OCI-LY7 (cell line): ENCODE data around the gene PPP1R9A. TPM values are rescaled to one million over a fixed set of nuclear protein-coding genes. Genes with fewer than 3 reads are reported as not detected.

Experiments used
- BruUV-seq: library from RNA; stranded (reverse); fragments of 400-500 nt; replicated peaks from 2 replicates; lab custom pipeline; 2021; lab: Mats Ljungman, UMichigan
- CTCF ChIA-PET: fragments of 300-600 bp; sonication (Branson Sonifier 250); formaldehyde crosslinking; loops from one replicate; lab custom pipeline; 2022; ENCODE audit warnings: antibody characterized with exemption; ENCODE audit not compliant: unreplicated experiment; lab: Charles Lee
- POLR2A ChIA-PET: fragments of 300-600 bp; sonication (Branson Sonifier 250); formaldehyde crosslinking; loops from one replicate; lab custom pipeline; 2022; ENCODE audit warnings: antibody characterized with exemption; lab: Charles Lee
- DNase-seq: peaks from one replicate; pipeline ENCODE4 v3.0.0-alpha.2; 2015; ENCODE audit warnings: low spot score
- H2AFZ ChIP-seq: fragments of 200-600 bp; sonication (generic), shearing (Covaris generic); 2 replicates; pipeline ENCODE4 v1.6.1; 2014; ENCODE audit warnings: mild to moderate bottlenecking, antibody characterized with exemption, low read length, moderate library complexity
- H3K27ac ChIP-seq: fragments of 200-600 bp; sonication (generic); 2 replicates; pipeline ENCODE4 v1.5.1; 2014; ENCODE audit warnings: mixed run types, low read depth, mild to moderate bottlenecking, moderate library complexity, low read length, inconsistent platforms; ENCODE audit not compliant: poor library complexity, severe bottlenecking
- H3K36me3 ChIP-seq: fragments of 200-600 bp; sonication (generic); 2 replicates; pipeline ENCODE4 v1.6.1; 2014; ENCODE audit warnings: mild to moderate bottlenecking, antibody characterized with exemption, low read length, moderate library complexity, mixed read lengths; ENCODE audit not compliant: insufficient read depth
- H3K4me1 ChIP-seq: fragments of 200-600 bp; sonication (generic); 2 replicates; pipeline ENCODE4 v1.5.1; 2014; ENCODE audit warnings: mild to moderate bottlenecking, low read length; ENCODE audit not compliant: insufficient read depth, poor library complexity, severe bottlenecking
- H3K4me2 ChIP-seq: fragments of 200-600 bp; sonication (generic); 2 replicates; pipeline ENCODE4 v1.6.1; 2014; ENCODE audit warnings: mild to moderate bottlenecking, low read length
- H3K4me3 ChIP-seq: fragments of 200-600 bp; sonication (generic); 2 replicates; pipeline ENCODE4 v1.5.1; 2014; ENCODE audit warnings: mild to moderate bottlenecking, low read depth, low read length; ENCODE audit not compliant: poor library complexity, severe bottlenecking
- H3K79me2 ChIP-seq: fragments of 200-600 bp; sonication (generic); 2 replicates; pipeline ENCODE4 v1.6.1; 2016; ENCODE audit warnings: low read depth, mild to moderate bottlenecking, low read length, moderate library complexity, mixed read lengths; ENCODE audit not compliant: insufficient read depth
- H3K9me2 ChIP-seq: fragments of 200-600 bp; sonication (generic); 2 replicates; pipeline ENCODE4 v1.6.1; 2016; ENCODE audit warnings: mild to moderate bottlenecking, low read length, mixed read lengths; ENCODE audit not compliant: insufficient read depth
- H3K9me3 ChIP-seq: fragments of 200-600 bp; sonication (generic); 2 replicates; pipeline ENCODE4 v1.6.1; 2014; ENCODE audit warnings: mild to moderate bottlenecking, mixed run types, low read length, mixed read lengths
- H4K20me1 ChIP-seq: fragments of 200-600 bp; sonication (generic); 2 replicates; pipeline ENCODE4 v1.6.1; 2014; ENCODE audit warnings: mild to moderate bottlenecking, antibody characterized with exemption, low read length, moderate library complexity, mixed read lengths; ENCODE audit not compliant: insufficient read depth
- CTCF ChIP-seq: fragments of 200-600 bp; sonication (generic); conservative IDR thresholded peaks from 2 replicates; pipeline ENCODE4 v1.5.1; 2014; ENCODE audit warnings: mild to moderate bottlenecking, antibody characterized with exemption, low read length, moderate library complexity, mixed read lengths
- EZH2phosphoT487 ChIP-seq: fragments of 200-600 bp; sonication (generic); IDR thresholded peaks from 2 replicates; pipeline ENCODE4 v1.6.1; 2018; ENCODE audit warnings: low read depth, borderline replicate concordance, mild to moderate bottlenecking, mixed run types, antibody characterized with exemption, low read length, moderate library complexity, mixed read lengths
- intact Hi-C: fragments of 100-400 bp; cut with micrococcal nuclease; formaldehyde crosslinking; loops from one replicate; pipeline ENCODE4 v1.10.0; 2022; ENCODE audit not compliant: unreplicated experiment
- total RNA-seq, 2 experiments: library from RNA; depleted of rRNA in 1 of 2; stranded (reverse); fragments of >200 nt in 1 of 2; shearing (Covaris generic) in 1 of 2; gene quantifications; 2 replicates each; pipeline ENCODE4 v1.2.3, GENCODE V29; 2014 to 2022

The PPP1R9A gene
- total RNA-seq, 2 experiments from 2014 or later, result not detected

- Histone ChIP-seq H3K4me1 (no peaks in the 10 kb centered on the region), H4K20me1 (no peaks in the 10 kb centered on the region), H2AFZ (no peak overlapping the region), H3K79me2 (no peaks in the 10 kb centered on the region), H3K9me3 (no peaks in the 10 kb centered on the region), H3K27ac (no peak overlapping the region), H3K9me2 (no peaks in the 10 kb centered on the region), H3K4me3 (no peak overlapping the region), H3K4me2 (no peak overlapping the region), H3K36me3 (no peaks in the 10 kb centered on the region)
- no TSS peak for BruUV-seq
- ChIA-PET CTCF (no interaction called here), POLR2A (interaction anchor here (1.2 kb wide), 1 partner anchor 12 kb away, joined by 4 read pairs; no protein-coding TSS in a partner anchor)
- TF ChIP-seq CTCF (no peak), EZH2phosphoT487 (no peak)
- no peak for DNase-seq
- intact Hi-C loops, result no loop called here
Observed at GRCh38 chr7:95047291-95047690, 139.9 kb downstream of the PPP1R9A start.

GRCh38 chr7:95052566-95053094 lies 145.2 kb downstream of the PPP1R9A start:
- POLR2A ChIA-PET, result no interaction called here
- Histone ChIP-seq H3K4me3 (no peak overlapping the region), H4K20me1 (no peaks in the 10 kb centered on the region), H3K4me1 (no peaks in the 10 kb centered on the region), H3K36me3 (no peaks in the 10 kb centered on the region), H3K9me2 (no peaks in the 10 kb centered on the region), H3K4me2 (no peak overlapping the region), H2AFZ (no peak overlapping the region), H3K79me2 (no peaks in the 10 kb centered on the region), H3K27ac (no peak overlapping the region), H3K9me3 (no peaks in the 10 kb centered on the region)
- DNase-seq, result no peak
- CTCF ChIA-PET, result no interaction called here
- no TSS peak for BruUV-seq
- intact Hi-C loops, result no loop called here
- no peak for TF ChIP-seq CTCF
- TF ChIP-seq EZH2phosphoT487, result no peak

- Histone ChIP-seq H3K9me2 (no peaks in the 10 kb centered on the region), H3K4me3 (no peak overlapping the region), H3K4me2 (no peak overlapping the region), H2AFZ (no peak overlapping the region), H3K36me3 (no peaks in the 10 kb centered on the region), H3K79me2 (no peaks in the 10 kb centered on the region), H3K27ac (no peak overlapping the region), H4K20me1 (no peaks in the 10 kb centered on the region), H3K9me3 (no peaks in the 10 kb centered on the region), H3K4me1 (no peaks in the 10 kb centered on the region)
- BruUV-seq, result no TSS peak
- CTCF ChIA-PET, result no interaction called here
- TF ChIP-seq EZH2phosphoT487, result no peak
- no peak for TF ChIP-seq CTCF
- POLR2A ChIA-PET, result interaction anchor here (0.7 kb wide), 1 partner anchor 347 kb away, joined by 4 read pairs; no protein-coding TSS in a partner anchor
- intact Hi-C loops, result no loop called here
- no peak for DNase-seq
Observed at GRCh38 chr7:95054386-95054785, 147.0 kb downstream of the PPP1R9A start.
